SH-SY5Y (cell line): Measurements from ENCODE around the gene YTHDC1.

Experiments
- GATA2 ChIP-seq: IDR thresholded peaks from 2 replicates; pipeline ENCODE4 v1.6.1; 2011; ENCODE audit warnings: mild to moderate bottlenecking, low read depth, low read length
- GATA3 ChIP-seq: IDR thresholded peaks from 2 replicates; pipeline ENCODE4 v1.6.1; 2011; ENCODE audit warnings: low read depth, mild to moderate bottlenecking, low read length, moderate library complexity

GRCh38 chr4:68277627-68278026, 72.3 kb downstream of the YTHDC1 start:
- TF ChIP-seq GATA2 (no peak), GATA3 (no peak)
